GM18505 (cell line): ENCODE results near the gene PCSK6.

Source experiments
- ATAC-seq: cut with Tn5 transposase; IDR thresholded peaks from one replicate; pipeline ENCODE4 v1.9.1; 2021; ENCODE audit not compliant: unreplicated experiment
- POLR2A ChIP-seq: IDR thresholded peaks from 4 replicates; pipeline ENCODE4 v1.6.1; 2011; ENCODE audit warnings: borderline replicate concordance; ENCODE audit not compliant: insufficient read depth, insufficient read length; ENCODE audit errors: extremely low read depth

PCSK6 gene

GRCh38 chr15:101530224-101530958, 40.9 kb upstream of the PCSK6 start:
- TF ChIP-seq POLR2A = no peak
- ATAC-seq = no peak

- TF ChIP-seq POLR2A = no peak
- no peak for ATAC-seq
Measured at GRCh38 chr15:101528917-101529299, 39.4 kb upstream of the PCSK6 start.

GRCh38 chr15:101528108-101528916, 38.8 kb upstream of the PCSK6 start:
- no peak for TF ChIP-seq POLR2A
- no peak for ATAC-seq

GRCh38 chr15:101526890-101527289, 37.4 kb upstream of the PCSK6 start:
- TF ChIP-seq POLR2A = no peak
- ATAC-seq = no peak

GRCh38 chr15:101526442-101526841, 36.9 kb upstream of the PCSK6 start:
- ATAC-seq = no peak
- TF ChIP-seq POLR2A = no peak

- ATAC-seq = no peak
- TF ChIP-seq POLR2A = no peak
Measured at GRCh38 chr15:101526021-101526420, 36.5 kb upstream of the PCSK6 start.

- TF ChIP-seq POLR2A = no peak
- no peak for ATAC-seq
Measured at GRCh38 chr15:101525087-101525669, 35.7 kb upstream of the PCSK6 start.

- no peak for ATAC-seq
- TF ChIP-seq POLR2A = no peak
Measured at GRCh38 chr15:101523560-101523940, 34.0 kb upstream of the PCSK6 start.

- no peak for ATAC-seq
- TF ChIP-seq POLR2A = no peak
Measured at GRCh38 chr15:101522621-101523559, 33.4 kb upstream of the PCSK6 start.

GRCh38 chr15:101522091-101522490, 32.6 kb upstream of the PCSK6 start:
- no peak for ATAC-seq
- no peak for TF ChIP-seq POLR2A

- TF ChIP-seq POLR2A = no peak
- no peak for ATAC-seq
Measured at GRCh38 chr15:101521591-101521990, 32.1 kb upstream of the PCSK6 start.

GRCh38 chr15:101521069-101521468, 31.6 kb upstream of the PCSK6 start:
- TF ChIP-seq POLR2A = no peak
- ATAC-seq = no peak

GRCh38 chr15:101520395-101520794, 30.9 kb upstream of the PCSK6 start:
- no peak for ATAC-seq
- no peak for TF ChIP-seq POLR2A
